ENCODE measurements around the gene CSTPP1. TPM values are rescaled to one million over a fixed set of nuclear protein-coding genes. Genes with fewer than 3 reads are reported as not detected.
A peak's percentile ranks its signal among the peaks of the same experiment; 100 is the strongest.

CSTPP1 gene
- polyA plus RNA-seq, 1 donor (not counting 4 experiments of a cell fraction or from before 2014, with no cell fraction given) = 20.0 TPM

DNA sequence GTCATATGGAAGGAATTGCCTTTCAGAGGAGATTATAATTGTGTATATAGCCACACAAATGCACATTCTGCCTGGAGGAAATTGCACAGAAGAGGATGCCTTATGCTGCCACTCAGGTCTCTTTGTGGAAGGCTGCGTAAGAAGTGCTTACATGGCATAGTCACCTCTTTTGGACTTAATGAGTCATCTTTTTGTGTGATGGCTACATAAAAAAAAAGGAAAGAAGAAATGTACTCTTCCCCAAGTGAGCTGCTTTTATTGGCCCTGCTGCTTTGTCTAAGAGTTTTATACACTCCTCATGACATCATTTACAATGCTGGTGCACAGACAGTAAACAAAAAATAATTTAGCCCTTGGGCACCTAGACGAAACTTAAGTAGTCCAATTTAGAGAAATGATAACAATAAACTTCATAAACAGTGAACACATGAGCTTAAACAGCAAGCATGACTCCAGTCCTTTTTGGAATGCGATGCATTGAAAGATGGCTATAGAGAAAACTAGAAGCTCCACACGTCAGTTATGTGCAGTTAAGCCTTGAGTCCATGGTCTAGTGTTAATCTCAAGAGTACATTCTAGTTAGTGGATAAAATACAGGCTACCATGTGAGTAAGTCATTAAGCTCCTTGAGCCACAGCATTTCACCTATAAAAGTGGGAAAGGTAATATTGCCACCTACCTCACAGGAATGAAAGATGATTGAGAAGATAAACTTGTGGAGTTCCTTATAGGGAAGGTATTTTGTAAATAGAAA lies 12.0 kb downstream of the CSTPP1 start:
- Histone ChIP-seq H3K4me2 (ENCODE audit: control insufficient read depth, extremely low read depth, insufficient read depth, low read depth, low read length) (peak overlapping the region; percentile 47), H3K9ac (ENCODE audit: control insufficient read depth, extremely low read depth, insufficient read depth, low read length) (no peak overlapping the region), H3K36me3 (ENCODE audit: control insufficient read depth in 2 of 2, extremely low read depth in 1 of 2, insufficient read depth in 2 of 2, low read length in 2 of 2) (peaks cover 0 to 1% of the 10 kb centered on the region in 2 experiments), H3K79me2 (ENCODE audit: control insufficient read depth, insufficient read depth, low read length) (no peaks in the 10 kb centered on the region), H4K20me1 (ENCODE audit: control insufficient read depth, extremely low read depth, insufficient read depth, low read length) (no peaks in the 10 kb centered on the region), H3K27me3 (ENCODE audit: control insufficient read depth, extremely low read depth, insufficient read depth, low read length) (no peaks in the 10 kb centered on the region), H3K9me3 (ENCODE audit: control insufficient read depth, low read depth, low read length) (no peaks in the 10 kb centered on the region), H3K9me1 (ENCODE audit: control insufficient read depth, extremely low read depth, insufficient read depth, low read length) (no peaks in the 10 kb centered on the region), H3K4me3 (ENCODE audit: control insufficient read depth in 2 of 3, extremely low read depth in 1 of 3, insufficient read depth in 2 of 3, low read depth in 1 of 3, low read length in 3 of 3) (no peak overlapping the region), H3K27ac (ENCODE audit: control insufficient read depth, insufficient read depth, low read length) (peak overlapping the region; percentile 5), H2AFZ (ENCODE audit: control insufficient read depth, low read length) (no peak overlapping the region), H3K4me1 (ENCODE audit: control insufficient read depth, extremely low read depth, insufficient read depth, low read length) (peaks cover 35% of the 10 kb centered on the region)
- dilution Hi-C loops (cut with MboI; ENCODE audit: extremely low pct_ligation_motif_present, low sequenced_read_pairs) = no loop called here
- FAIRE-seq = peak; percentile 81
- TF ChIP-seq CTCF (optimal IDR thresholded peaks at IDR 0.05 in 1 of 3, IDR thresholded peaks at IDR 0.05 in 1 of 3, conservative IDR thresholded peaks at IDR 0.05 in 1 of 3; ENCODE audit: extremely low read depth in 1 of 3, insufficient read depth in 2 of 3, low read length in 3 of 3) (no peak), EZH2 (IDR thresholded peaks at IDR 0.05; ENCODE audit: low read length) (no peak)
- peak; percentile 32 for DNase-seq (ENCODE audit: low read depth, low spot score)

DNA sequence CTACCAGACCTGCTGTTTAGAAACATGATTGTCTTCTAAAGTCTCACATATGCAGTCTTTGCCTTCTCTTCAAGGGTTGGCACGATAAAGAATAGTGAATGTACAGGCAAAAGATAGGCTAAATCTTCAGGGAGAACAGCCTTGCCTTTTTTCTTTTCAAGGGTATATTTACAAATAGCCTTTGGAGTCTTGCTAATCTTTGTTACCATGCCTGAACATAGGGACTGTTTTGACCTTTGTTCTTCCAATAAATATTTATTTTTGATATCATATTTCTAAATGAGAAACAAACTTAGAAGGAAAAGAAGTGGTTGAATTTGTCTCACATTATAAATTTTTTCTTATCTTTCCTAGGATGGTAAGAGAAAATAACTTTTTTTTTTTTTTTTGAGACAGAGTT lies 12.7 kb downstream of the CSTPP1 start:
- no peak overlapping the region for H2AFZ ChIP-seq (ENCODE audit: control insufficient read depth, low read length)
- dilution Hi-C loops (cut with MboI; ENCODE audit: extremely low pct_ligation_motif_present, low sequenced_read_pairs) = no loop called here
- TF ChIP-seq EZH2 (IDR thresholded peaks at IDR 0.05; ENCODE audit: low read length) (no peak), CTCF (optimal IDR thresholded peaks at IDR 0.05 in 1 of 3, IDR thresholded peaks at IDR 0.05 in 1 of 3, conservative IDR thresholded peaks at IDR 0.05 in 1 of 3; ENCODE audit: extremely low read depth in 1 of 3, insufficient read depth in 2 of 3, low read length in 3 of 3) (no peak)
- no peaks in the 10 kb centered on the region for H3K9me1 ChIP-seq (ENCODE audit: control insufficient read depth, extremely low read depth, insufficient read depth, low read length)
- no peaks in the 10 kb centered on the region for H4K20me1 ChIP-seq (ENCODE audit: control insufficient read depth, extremely low read depth, insufficient read depth, low read length)
- FAIRE-seq (no peak), DNase-seq (ENCODE audit: low read depth, low spot score) (no peak)
- no peaks in the 10 kb centered on the region for H3K27me3 ChIP-seq (ENCODE audit: control insufficient read depth, extremely low read depth, insufficient read depth, low read length)
- H3K4me1 ChIP-seq (ENCODE audit: control insufficient read depth, extremely low read depth, insufficient read depth, low read length) = peaks cover 34% of the 10 kb centered on the region
- H3K9ac ChIP-seq (ENCODE audit: control insufficient read depth, extremely low read depth, insufficient read depth, low read length) = no peak overlapping the region
- no peak overlapping the region for H3K27ac ChIP-seq (ENCODE audit: control insufficient read depth, insufficient read depth, low read length)
- H3K4me2 ChIP-seq (ENCODE audit: control insufficient read depth, extremely low read depth, insufficient read depth, low read depth, low read length) = no peak overlapping the region
- H3K9me3 ChIP-seq (ENCODE audit: control insufficient read depth, low read depth, low read length) = no peaks in the 10 kb centered on the region
- peaks cover 0 to 1% of the 10 kb centered on the region in 2 experiments for H3K36me3 ChIP-seq (ENCODE audit: control insufficient read depth in 2 of 2, extremely low read depth in 1 of 2, insufficient read depth in 2 of 2, low read length in 2 of 2)
- no peaks in the 10 kb centered on the region for H3K79me2 ChIP-seq (ENCODE audit: control insufficient read depth, insufficient read depth, low read length)
- no peak overlapping the region for H3K4me3 ChIP-seq (ENCODE audit: control insufficient read depth in 2 of 3, extremely low read depth in 1 of 3, insufficient read depth in 2 of 3, low read depth in 1 of 3, low read length in 3 of 3)
